ENCODE data around the gene CFTR. TPM values are rescaled to one million over a fixed set of nuclear protein-coding genes. Genes with fewer than 3 reads are reported as not detected.

Gene CFTR
- total and polyA plus RNA-seq, 2 of the 8 experiments (the other 6 are each of a cell fraction or from before 2014, with no cell fraction given): 1.2 to 1.6 TPM

DNA sequence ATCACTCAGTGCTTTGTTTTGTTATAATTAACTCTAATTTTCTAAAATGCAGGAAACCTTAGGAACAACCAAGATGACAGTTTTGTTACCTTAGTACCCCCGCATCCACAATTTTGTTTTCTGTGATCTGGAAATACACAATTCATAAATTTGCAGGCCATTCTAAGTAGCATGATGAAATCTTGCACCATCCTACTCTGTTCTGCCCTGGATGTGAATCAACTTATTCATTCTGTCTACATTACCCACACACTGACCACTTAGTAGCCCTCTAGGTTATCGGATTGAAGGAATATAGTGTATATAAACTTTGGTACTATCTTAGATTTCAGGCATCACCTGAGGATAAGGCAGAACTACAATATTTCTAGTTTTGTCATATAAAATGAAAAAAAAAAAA lies 237.5 kb downstream of the CFTR start:
- Histone ChIP-seq H3K14ac (ENCODE audit: insufficient read length) (no peak overlapping the region), H3K27me3 (replicated peaks in 1 of 4; ENCODE audit: control insufficient read depth in 3 of 4, extremely low read depth in 1 of 4, insufficient read depth in 3 of 4, low read length in 3 of 4) (no peaks in the 10 kb centered on the region), H4K5ac (ENCODE audit: insufficient read length, low read depth, low read length) (no peak overlapping the region), H4K20me1 (replicated peaks in 1 of 2; ENCODE audit: control insufficient read depth in 1 of 2, insufficient read depth in 2 of 2, low read length in 2 of 2) (no peaks in the 10 kb centered on the region), H3K9me3 (ENCODE audit: insufficient read depth in 2 of 2, low read depth in 1 of 2, low read length in 1 of 2) (no peaks in the 10 kb centered on the region), H2BK5ac (ENCODE audit: low read depth, low read length) (no peak overlapping the region), H2BK15ac (ENCODE audit: low read length) (no peak overlapping the region), H3K27ac (ENCODE audit: low read depth, low read length) (no peak overlapping the region), H2BK20ac (ENCODE audit: low read length) (no peak overlapping the region), H4K91ac (replicated peaks; ENCODE audit: insufficient read length, low read length) (no peak overlapping the region), H2BK12ac (ENCODE audit: low read depth, low read length) (no peak overlapping the region), H3K4ac (replicated peaks; ENCODE audit: insufficient read length, low read depth, low read length) (no peak overlapping the region), H3K79me2 (ENCODE audit: control insufficient read depth in 1 of 2, insufficient read depth in 2 of 2, low read length in 2 of 2) (no peaks in the 10 kb centered on the region), H4K8ac (ENCODE audit: extremely low read depth, insufficient read depth, low read length) (no peak overlapping the region), H3K23me2 (ENCODE audit: low read depth, low read length) (no peaks in the 10 kb centered on the region), H3K56ac (replicated peaks; ENCODE audit: insufficient read length, low read depth, low read length) (no peak overlapping the region), H3K36me3 (ENCODE audit: control insufficient read depth in 2 of 4, insufficient read depth in 4 of 4, low read length in 3 of 4) (peaks cover 5 to 45% (median 15%) of the 10 kb centered on the region in 4 experiments; a peak in 7 of 8 replicates), H2AFZ (ENCODE audit: low read length) (no peak overlapping the region), H2BK120ac (replicated peaks; ENCODE audit: low read depth, low read length) (no peak overlapping the region), H3K4me3 (ENCODE audit: extremely low read depth in 1 of 4, insufficient read depth in 2 of 4, low read depth in 3 of 4, low read length in 4 of 4) (no peak overlapping the region), H3K4me1 (replicated peaks in 1 of 4; ENCODE audit: control insufficient read depth in 3 of 4, insufficient read depth in 4 of 4, low read length in 3 of 4) (no peaks in the 10 kb centered on the region), H3K4me2 (ENCODE audit: insufficient read depth in 1 of 2, low read depth in 2 of 2, low read length in 2 of 2) (no peak overlapping the region), H2AK5ac (ENCODE audit: low read depth, low read length) (no peak overlapping the region), H3K23ac (ENCODE audit: insufficient read length) (no peak overlapping the region), H3K9ac (replicated peaks in 1 of 4; ENCODE audit: extremely low read depth in 1 of 4, low read depth in 3 of 4, low read length in 3 of 4) (no peak overlapping the region), H3K18ac (ENCODE audit: extremely low read depth, low read length) (no peak overlapping the region), H3K79me1 (ENCODE audit: low read depth, low read length) (no peaks in the 10 kb centered on the region)
- POLR2A ChIA-PET (ENCODE audit: partially characterized antibody): no interaction called here
- CTCF ChIA-PET (ENCODE audit: partially characterized antibody): interaction anchor here (0.6 to 5.6 kb wide), 12 partner anchors 11 to 276 kb away, joined by 3 to 55 read pairs (median 6); no protein-coding TSS in a partner anchor
- TF ChIP-seq JUND (IDR thresholded peaks at IDR 0.05; ENCODE audit: low read length) (no peak), FOSL1 (IDR thresholded peaks at IDR 0.05; ENCODE audit: insufficient read depth, low read depth, low read length) (no peak), RNF2 (IDR thresholded peaks at IDR 0.05; ENCODE audit: borderline replicate concordance, low read depth, low read length, missing control alignments, poor library complexity, severe bottlenecking) (no peak), GTF2F1 (IDR thresholded peaks at IDR 0.05; ENCODE audit: borderline replicate concordance, low read depth, low read length) (no peak)
- WGBS, 2 experiments (ENCODE audit: extremely low coverage in 1 of 2, insufficient coverage in 1 of 2, insufficient read length in 1 of 2, insufficient replicate concordance in 2 of 2, low coverage in 1 of 2, low lambda C conversion rate in 2 of 2, missing lambda C conversion rate in 1 of 2): 91% methylated on average over 2 of the region's 2 CpGs; no CpG with 5 or more reads in 1 of the 2 experiments
- no peak for DNase-seq (ENCODE audit: low read depth in 1 of 2, low spot score in 2 of 2)
- no peak for FAIRE-seq
